NOMO-1 treated with dmso at 0.1 percent for 144 hours (cell line): ENCODE data around the gene COL23A1.

Source experiments
- DNase-seq: peaks from one replicate; lab custom pipeline; 2025; ENCODE audit not compliant: unreplicated experiment; lab: John Stamatoyannopoulos, UW

The COL23A1 gene

DNA sequence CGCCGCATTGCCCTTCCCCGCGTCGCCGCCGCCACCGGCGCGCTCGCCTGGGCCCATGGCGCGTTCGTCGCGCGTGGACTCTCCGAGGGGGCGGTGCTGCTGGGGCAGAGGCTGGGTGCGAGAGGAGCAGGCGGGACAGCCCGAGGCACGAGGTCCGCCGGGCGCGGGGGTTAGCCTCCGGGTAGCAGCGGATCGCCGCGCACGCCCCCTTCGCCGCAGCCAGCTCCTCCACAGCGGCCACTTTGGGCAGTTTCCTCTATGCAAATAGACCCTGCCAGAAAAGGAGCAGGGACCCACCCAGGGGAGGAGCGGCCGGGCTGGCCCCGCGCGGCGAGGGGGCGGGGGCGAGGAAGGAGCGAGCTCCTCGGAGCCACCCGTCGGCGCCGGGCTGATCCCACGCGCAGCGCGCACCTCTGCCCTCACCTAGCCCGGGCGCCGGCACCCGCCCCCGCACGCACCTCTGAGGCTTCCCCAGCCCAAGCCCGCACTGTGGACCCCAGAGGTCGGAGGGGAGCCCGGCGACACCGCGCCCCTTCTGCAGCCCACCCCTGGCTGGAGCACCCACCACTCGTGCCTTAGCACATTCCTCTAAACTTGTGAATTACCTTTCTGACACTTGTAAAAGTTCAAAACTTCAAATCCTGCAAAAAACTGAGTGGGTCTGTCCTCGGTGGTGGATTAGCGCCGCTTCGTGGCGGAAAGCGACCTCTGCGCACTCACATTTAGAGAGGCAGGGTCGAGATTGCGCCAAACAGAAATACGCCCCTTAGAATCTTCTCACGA lies at the start of gene COL23A1:
COL23A1 (minus strand) TSS at position 253 of the 783 bp plus-strand sequence.
- DNase-seq = peak; percentile 84

- peak; percentile 18 for DNase-seq
Measured at GRCh38 chr5:178637356-178638074, 47.3 kb upstream of the COL23A1 start.

GRCh38 chr5:178632285-178632684 lies 42.1 kb upstream of the COL23A1 start:
- no peak for DNase-seq

GRCh38 chr5:178630951-178631350 lies 40.8 kb upstream of the COL23A1 start:
- no peak for DNase-seq

GRCh38 chr5:178630475-178630930 lies 40.3 kb upstream of the COL23A1 start:
- DNase-seq = no peak

DNA sequence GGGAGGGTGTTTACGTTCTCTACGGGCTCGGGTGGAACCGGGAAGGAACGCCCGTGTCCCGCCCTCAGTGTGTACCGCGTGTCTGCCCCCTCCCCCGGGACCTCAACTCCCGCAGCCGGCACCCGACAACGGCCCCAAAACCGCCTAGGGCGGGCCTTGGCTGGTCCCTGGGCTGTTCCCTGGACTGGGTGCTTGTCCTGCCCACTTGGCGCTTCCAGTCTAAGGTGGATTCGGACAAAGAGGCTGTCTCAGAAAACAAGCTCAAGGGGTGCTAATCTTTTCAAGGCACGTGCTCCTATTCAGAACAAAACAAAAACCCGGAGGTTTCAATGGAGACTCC lies 37.0 kb upstream of the COL23A1 start:
- DNase-seq = no peak

GRCh38 chr5:178626484-178627258 lies 36.5 kb upstream of the COL23A1 start, which contains the start of gene CLK4:
Gene CLK4 (minus strand): TSS chr5:178627050. CDS start chr5:178623416, 3,634 bp downstream.
- DNase-seq = peak; percentile 85

- no peak for DNase-seq
Measured at GRCh38 chr5:178625679-178626483, 35.7 kb upstream of the COL23A1 start.

DNA sequence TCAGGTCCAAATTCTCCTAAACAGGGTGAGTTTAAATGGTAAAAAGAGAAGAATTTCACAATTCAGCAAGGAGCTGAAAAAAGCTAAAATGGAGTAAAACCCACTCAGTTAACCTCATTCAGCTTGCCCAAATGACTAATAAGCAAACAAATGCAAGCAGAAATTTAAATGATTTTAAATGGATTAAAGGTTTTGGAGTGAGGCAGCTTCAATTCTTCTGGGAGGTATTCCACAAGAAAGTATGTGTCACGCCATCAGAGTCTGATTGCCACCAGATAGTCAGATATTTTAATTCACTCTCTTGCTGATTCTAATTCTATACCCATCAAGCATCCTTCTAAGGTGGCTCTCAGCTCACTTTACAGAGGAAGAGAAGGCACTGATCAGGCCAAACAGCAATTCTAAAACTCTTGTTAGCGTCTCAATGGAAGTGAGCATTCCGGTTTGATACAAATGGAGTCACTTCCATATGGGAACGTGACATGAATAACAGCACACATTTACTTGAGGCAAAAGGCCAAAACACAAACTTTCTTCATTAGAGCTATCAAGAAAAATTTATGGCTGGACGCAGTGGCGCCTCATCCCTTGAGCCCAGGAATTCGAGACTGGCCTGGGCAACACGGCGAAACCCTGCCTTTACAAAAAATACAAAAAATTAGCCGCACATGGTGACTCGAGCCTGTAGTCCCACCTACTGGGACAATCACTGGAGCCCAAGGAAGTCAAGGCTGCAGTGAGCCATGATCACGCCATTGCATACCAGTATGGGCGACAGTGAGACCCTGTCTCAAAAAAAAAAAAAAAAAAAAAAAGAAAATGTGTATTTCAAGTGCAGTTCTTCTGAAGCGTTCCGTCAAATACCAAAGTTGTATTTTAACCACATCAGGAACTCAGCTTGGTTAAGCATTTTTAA lies 34.7 kb upstream of the COL23A1 start:
- DNase-seq = no peak

DNA sequence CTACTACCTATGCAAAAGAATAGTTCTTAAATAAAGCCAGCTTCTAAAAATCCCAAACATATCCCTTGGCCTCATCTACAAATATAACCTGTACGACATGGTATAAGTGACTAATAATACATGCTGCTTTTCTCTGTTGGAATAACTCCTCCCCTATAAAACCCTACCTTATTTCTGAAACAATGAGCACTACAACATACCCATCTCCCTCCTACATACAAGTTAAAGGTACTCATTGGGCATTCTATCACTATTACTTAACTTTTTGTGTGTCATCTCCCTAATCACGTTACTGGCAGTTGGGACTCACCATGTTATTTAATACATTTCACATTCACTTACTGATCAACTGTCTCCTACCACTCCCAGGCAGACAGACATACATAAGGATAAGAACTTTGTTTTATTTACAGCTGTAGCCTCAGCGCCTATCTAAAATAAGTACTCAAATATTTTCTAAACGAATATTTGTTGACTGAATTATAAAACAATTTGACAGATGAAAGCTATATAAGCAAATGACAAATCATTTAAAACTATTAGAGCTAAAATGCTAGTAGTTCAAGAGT lies 32.6 kb upstream of the COL23A1 start:
- DNase-seq = no peak

GRCh38 chr5:178619390-178619789 lies 29.2 kb upstream of the COL23A1 start:
- DNase-seq = no peak

DNA sequence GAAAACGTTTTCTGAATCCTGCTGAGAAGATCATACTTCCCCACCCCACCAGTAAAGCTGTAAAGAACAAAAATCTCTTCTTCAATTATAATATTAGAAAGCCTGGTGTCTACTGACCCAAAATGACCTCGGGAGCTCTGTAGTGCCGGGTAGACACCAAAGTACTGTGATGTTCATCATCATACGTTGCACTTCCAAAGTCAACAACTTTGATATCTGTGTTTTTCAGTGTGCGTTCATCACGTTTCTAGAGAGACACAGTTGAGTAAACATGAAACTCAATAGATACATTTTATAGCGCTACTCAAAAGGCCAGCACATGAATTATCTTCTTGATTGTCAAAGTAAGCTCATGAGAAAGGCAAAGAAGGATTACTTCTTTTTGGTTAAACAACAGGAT lies 22.1 kb upstream of the COL23A1 start:
- DNase-seq = no peak

- DNase-seq = no peak
Measured at GRCh38 chr5:178606269-178606668, 16.1 kb upstream of the COL23A1 start.

GRCh38 chr5:178605788-178606187 lies 15.6 kb upstream of the COL23A1 start:
- DNase-seq = no peak

DNA sequence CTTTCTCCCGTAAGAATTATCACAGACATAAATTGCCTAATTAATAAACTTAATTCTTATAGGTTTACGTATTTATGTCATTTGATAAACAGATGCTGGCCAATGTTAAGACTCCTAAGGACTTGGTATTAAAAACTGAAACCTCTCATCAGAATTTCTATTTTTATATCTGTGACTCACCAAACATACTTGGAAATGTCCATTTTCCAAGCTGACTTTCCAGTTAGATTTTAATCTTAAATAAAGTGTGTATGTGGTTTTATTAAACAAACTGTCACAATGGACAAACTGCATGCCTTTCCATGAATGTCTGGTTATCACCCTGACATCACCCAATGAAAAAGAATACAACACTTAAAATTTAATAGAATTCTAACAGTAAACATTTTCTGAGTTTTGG lies 12.6 kb upstream of the COL23A1 start:
- no peak for DNase-seq

DNA sequence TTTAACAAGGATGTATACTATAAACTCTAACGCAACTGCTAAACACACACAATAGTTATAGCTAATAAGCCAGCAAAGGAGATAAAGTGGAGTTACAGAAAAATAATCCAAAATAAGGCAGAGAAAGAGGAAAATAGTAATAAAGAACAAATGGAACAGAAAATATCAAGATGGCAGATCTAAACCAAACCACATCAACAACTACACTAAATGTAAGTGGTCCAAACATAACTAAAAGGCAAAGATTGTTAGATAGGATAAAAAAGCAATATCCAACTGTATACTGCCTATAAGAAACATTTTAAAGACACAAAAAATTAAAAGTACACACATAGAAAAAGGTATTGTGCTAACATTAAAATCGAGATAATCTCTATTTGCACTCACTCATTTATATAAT lies 5.6 kb upstream of the COL23A1 start:
- no peak for DNase-seq

DNA sequence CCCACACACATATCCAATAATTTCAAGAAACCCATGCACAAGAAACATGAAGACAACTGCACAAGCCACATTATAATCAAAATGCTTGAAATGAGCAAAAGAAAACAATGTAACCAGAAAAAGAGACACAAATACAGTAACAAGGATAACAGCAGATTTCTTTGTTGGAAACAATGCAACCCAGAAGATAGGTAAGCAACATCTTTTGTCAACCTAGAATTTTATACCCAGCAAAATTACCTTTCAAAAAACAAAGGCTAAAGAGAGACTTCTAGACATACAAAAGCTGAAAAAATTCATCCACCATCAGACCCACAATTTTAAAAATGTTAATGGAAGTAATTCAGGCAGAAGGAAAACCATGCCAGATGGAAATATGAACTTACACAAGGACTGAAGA lies 5.0 kb upstream of the COL23A1 start:
- no peak for DNase-seq

- DNase-seq = no peak
Measured at GRCh38 chr5:178590924-178591423, 781 bp upstream of the COL23A1 start.
